ENCODE data around the gene DLL1.

DNA sequence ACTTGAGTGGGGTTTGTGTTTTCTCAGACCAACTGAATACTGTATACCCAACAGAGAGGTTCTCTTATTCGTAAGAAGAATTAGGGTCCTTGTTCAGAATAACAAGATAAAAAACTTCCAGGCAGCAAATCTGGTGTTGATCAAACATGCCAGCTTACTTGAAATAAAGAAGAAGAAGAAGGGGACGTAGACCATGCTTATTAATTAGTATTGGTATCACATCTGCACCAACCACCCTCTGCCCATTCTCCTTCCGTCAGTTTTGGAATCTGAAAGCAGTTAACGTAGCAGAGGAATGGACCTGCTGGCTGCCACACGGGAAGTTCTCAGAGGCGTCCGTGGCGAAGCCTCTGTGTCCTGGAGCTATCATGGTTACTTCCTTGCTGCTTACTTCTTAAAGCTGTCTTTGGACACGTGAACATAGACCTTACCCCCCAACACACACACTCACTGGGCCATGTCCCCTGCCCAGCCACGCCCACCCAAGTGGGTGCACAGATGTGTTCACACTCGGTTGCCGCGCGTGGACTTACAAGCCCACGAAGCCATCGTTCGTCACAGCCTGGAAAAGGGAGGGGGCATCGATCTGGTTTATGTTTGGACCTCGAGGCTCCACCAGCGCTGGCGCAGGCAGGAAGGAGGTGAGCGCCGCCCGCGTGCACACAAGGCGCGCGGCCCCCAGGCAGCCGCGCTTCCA, 4.1 kb upstream of the DLL1 start:
- TF ChIP-seq, protein P1, sequence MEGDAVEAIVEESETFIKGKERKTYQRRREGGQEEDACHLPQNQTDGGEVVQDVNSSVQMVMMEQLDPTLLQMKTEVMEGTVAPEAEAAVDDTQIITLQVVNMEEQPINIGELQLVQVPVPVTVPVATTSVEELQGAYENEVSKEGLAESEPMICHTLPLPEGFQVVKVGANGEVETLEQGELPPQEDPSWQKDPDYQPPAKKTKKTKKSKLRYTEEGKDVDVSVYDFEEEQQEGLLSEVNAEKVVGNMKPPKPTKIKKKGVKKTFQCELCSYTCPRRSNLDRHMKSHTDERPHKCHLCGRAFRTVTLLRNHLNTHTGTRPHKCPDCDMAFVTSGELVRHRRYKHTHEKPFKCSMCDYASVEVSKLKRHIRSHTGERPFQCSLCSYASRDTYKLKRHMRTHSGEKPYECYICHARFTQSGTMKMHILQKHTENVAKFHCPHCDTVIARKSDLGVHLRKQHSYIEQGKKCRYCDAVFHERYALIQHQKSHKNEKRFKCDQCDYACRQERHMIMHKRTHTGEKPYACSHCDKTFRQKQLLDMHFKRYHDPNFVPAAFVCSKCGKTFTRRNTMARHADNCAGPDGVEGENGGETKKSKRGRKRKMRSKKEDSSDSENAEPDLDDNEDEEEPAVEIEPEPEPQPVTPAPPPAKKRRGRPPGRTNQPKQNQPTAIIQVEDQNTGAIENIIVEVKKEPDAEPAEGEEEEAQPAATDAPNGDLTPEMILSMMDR (conservative IDR thresholded peaks at IDR 0.05) = no peak
- TF ChIP-seq EZH2 (IDR thresholded peaks at IDR 0.05; ENCODE audit: low read depth) = no peak

All from PC-9 (cell line).